DMS53 treated with DMSO at 0.1 percent for 48 hours (cell line): ENCODE data around the gene PRSS50.

ENCODE experiments used
- DNase-seq: peaks from one replicate; lab custom pipeline; 2025; ENCODE audit not compliant: unreplicated experiment; lab: John Stamatoyannopoulos, UW

Gene PRSS50

GRCh38 chr3:46671541-46672348 lies 45.9 kb downstream of the PRSS50 start:
- DNase-seq: no peak

GRCh38 chr3:46670891-46671427 lies 46.7 kb downstream of the PRSS50 start:
- no peak for DNase-seq

GRCh38 chr3:46670000-46670890 lies 47.4 kb downstream of the PRSS50 start:
- no peak for DNase-seq

DNA sequence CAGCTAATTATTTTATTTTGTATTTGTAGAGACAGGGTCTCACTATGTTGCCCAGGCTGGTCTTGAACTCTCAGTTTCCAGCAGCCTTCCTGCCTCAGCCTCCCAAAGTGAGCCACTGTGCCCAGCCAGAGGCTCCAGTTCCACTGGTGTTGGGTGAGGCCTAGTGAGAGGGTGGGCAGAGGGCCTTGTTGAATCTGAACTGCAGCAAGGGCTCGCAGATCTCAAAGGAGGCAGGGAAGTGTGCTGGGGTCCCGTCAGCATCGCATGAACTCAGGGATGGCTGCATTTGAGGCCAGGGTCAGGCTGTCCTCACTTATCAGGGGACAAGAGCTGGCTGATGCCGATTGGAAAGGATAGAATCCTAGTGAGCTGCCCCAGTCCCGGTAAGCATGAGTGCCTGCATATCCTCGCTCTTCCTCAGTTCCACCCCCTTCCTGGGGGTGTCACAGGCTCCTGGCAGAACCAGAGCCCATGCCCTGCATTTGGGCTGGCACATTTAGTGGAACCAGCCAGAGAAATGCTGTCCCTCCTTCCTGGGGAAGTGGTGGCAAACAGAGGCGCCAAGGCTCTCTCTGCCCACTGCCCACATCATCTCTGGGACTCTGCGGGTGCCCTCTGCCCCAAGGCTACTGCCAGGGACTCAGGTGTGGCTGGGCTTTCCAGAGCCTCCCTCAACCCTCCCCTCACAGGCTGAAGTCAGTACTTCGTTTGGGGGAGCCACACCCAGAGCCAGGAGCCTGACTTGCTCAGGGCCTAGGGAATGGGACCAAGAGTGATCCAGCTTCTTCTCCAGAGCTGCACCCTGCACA lies 48.3 kb downstream of the PRSS50 start:
- DNase-seq: no peak

GRCh38 chr3:46668591-46668990 lies 49.1 kb downstream of the PRSS50 start:
- no peak for DNase-seq

GRCh38 chr3:46668116-46668515 lies 49.6 kb downstream of the PRSS50 start:
- DNase-seq: no peak

DNA sequence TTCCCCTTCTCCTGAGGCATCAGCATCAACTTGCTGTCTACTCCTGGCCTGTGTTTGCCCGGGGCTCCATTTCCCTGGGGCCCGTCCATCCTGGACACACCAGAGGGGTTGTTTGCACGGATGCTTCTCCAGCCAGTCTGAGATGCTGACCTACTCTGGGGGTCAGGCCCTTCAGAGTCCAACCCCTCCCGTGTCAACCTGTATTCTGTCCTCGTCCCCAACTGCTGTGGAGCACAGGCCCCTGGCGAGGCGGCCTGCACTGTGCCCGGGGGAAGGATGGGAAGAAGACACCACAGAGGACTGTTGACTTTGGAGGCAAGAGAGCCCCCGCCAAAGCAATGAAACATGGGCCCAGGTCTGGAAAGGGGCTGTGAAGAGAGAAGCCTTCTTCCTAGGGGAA lies 50.0 kb downstream of the PRSS50 start:
- no peak for DNase-seq

GRCh38 chr3:46667061-46667621 lies 50.5 kb downstream of the PRSS50 start:
- no peak for DNase-seq

DNA sequence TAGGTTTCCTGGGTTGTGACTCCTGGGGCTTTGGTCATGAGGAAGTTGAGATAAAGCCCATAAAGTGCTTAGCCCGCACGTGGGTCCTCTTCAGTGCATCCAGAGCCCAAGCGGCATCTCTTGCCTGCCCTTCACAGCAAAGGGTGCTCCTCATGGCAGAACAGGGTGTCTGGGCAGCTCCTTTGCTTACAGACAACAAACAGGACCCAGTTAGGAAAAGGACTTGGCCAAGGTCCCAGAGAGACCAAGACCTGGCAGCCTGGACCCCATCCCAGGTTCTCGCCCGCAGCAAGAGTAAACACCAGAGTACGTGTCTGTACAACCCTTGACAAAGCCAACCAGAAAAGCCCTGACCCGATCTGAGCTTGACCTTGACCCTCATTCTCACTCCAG lies 51.2 kb downstream of the PRSS50 start:
- DNase-seq: no peak

GRCh38 chr3:46665763-46666452 lies 51.8 kb downstream of the PRSS50 start:
- no peak for DNase-seq

- no peak for DNase-seq
Observed at GRCh38 chr3:46664971-46665762, 52.5 kb downstream of the PRSS50 start.

- no peak for DNase-seq
Observed at GRCh38 chr3:46664188-46664970, 53.3 kb downstream of the PRSS50 start.

GRCh38 chr3:46663591-46664135 lies 54.0 kb downstream of the PRSS50 start:
- DNase-seq: peak; percentile 4

DNA sequence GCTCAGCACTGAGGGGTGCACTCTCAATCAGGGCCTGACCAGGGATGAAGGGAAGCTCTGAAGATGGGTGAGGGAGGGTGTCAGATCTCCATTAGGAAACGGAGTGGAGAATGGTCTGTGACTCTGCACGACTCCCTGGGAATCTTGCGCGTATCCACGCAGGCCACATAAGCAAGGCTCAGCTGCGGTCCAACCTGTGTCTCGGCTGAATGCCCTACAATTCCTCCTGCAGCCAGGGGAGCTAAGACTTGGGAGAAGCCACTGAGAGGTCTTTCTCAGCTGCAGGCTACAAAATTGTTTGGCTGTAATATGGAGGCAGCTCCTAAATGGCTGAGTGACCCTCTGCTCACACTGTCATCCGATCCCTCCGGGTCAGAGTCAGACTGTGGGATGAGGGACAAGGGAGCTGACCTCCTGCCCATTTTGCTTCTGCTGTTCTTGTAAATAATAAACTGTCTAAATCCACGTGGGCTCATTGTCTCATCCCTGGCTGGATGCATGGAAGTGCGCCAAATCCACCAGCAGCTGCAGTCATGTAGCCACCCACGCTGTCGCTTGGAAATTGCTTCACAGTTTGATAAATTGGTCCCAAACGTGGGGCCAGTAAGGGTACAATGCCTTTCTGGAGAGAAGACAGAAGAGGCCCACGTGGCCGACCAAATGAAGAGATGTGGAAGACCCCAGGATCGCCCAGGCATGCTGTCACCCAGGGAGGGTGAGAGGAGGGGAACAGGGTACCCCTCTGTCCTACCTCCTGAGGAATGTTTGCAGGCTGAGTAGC lies 54.7 kb downstream of the PRSS50 start:
- DNase-seq: no peak
